Measurements from ENCODE around the gene PSMA7.
"Not testable (repeated sequence)": the region's sequence is repeated elsewhere in the genome, so short reads cannot be mapped to it uniquely, and the experiment has no call there.

Gene PSMA7

DNA sequence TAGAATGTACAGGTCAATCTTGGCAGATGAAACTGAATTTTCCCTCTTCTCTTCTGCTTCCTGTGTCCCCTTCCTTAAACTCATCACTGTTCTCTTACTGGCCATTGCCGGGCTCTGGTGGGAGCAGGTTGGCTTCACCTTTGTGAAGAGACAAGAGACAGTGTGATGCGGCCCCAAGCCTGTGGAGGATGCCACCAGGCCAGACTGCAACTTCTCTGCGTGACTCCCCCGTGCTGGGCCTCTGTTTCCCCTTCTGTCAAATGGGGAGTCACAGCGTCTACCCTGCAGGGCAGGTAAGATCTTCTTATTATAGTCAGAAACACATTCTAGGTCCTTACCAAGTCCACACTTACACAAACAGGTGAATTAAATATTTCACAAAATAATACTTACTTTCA, 22.8 kb downstream of the PSMA7 start:
- Mint-ChIP-seq H3K4me3 (no peak overlapping the region), H3K9me3 (no peaks in the 10 kb centered on the region)
- intact Hi-C loops (cut with micrococcal nuclease), result no loop called here

GRCh38 chr20:62119591-62120364, 23.4 kb downstream of the PSMA7 start:
- Mint-ChIP-seq H3K4me1 (ENCODE audit: low read depth) (peaks cover 22% of the 10 kb centered on the region), H3K27me3 (peaks cover 28% of the 10 kb centered on the region), H3K4me3 (no peak overlapping the region), H3K27ac (no peak overlapping the region), H3K36me3 (ENCODE audit: low read depth) (peaks cover 9% of the 10 kb centered on the region), H3K9me3 (no peaks in the 10 kb centered on the region)
- intact Hi-C loops (cut with micrococcal nuclease), result no loop called here

More for the DNA sequence above, 22.8 kb downstream of the PSMA7 start:
- Mint-ChIP-seq H3K4me1 (ENCODE audit: low read depth) (peaks cover 28% of the 10 kb centered on the region), H3K27ac (peak overlapping the region; percentile 93), H3K27me3 (peaks cover 23% of the 10 kb centered on the region), H3K36me3 (ENCODE audit: low read depth) (peaks cover 14% of the 10 kb centered on the region)

- Mint-ChIP-seq H3K4me3 (no peak overlapping the region), H3K27me3 (peaks cover 32% of the 10 kb centered on the region), H3K27ac (no peak overlapping the region), H3K9me3 (peaks cover 3% of the 10 kb centered on the region), H3K36me3 (ENCODE audit: low read depth) (peaks cover 2% of the 10 kb centered on the region), H3K4me1 (ENCODE audit: low read depth) (peaks cover 16% of the 10 kb centered on the region)
- intact Hi-C loops (cut with micrococcal nuclease), result no loop called here
Observed at GRCh38 chr20:62119115-62119514, 24.1 kb downstream of the PSMA7 start.

- intact Hi-C loops (cut with micrococcal nuclease), result no loop called here
- Mint-ChIP-seq H3K4me1 (ENCODE audit: low read depth) (peaks cover 8% of the 10 kb centered on the region), H3K27me3 (peaks cover 34% of the 10 kb centered on the region), H3K9me3 (peaks cover 11% of the 10 kb centered on the region), H3K4me3 (no peak overlapping the region), H3K27ac (no peak overlapping the region), H3K36me3 (ENCODE audit: low read depth) (no peaks in the 10 kb centered on the region)
Observed at GRCh38 chr20:62118113-62119043, 24.8 kb downstream of the PSMA7 start.

DNA sequence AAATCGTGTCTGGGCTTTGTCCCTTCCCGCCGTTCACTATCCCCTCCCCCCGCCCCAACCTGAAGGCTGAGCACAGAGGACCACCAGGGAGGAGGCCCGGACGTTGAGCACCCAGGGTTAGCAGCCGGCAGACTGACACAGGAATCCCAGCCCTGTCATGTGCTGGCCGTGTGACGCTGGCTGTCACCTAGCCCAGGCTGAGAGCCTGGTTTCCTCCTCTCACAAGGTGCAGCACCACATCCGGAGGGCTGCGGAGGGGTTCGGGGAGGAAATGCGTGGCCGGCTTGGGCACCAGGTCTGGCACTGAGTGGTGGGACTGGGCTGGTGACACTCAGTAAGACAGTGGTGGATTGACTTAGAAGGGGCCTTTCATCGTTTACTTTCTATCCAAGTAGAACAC, 25.5 kb downstream of the PSMA7 start:
- intact Hi-C loops (cut with micrococcal nuclease), result no loop called here
- Mint-ChIP-seq H3K36me3 (ENCODE audit: low read depth) (no peaks in the 10 kb centered on the region), H3K9me3 (peaks cover 18% of the 10 kb centered on the region), H3K4me3 (no peak overlapping the region), H3K4me1 (ENCODE audit: low read depth) (peaks cover 6% of the 10 kb centered on the region), H3K27me3 (peaks cover 34% of the 10 kb centered on the region), H3K27ac (no peak overlapping the region)

GRCh38 chr20:62117362-62117646, 25.9 kb downstream of the PSMA7 start:
- Mint-ChIP-seq H3K4me3 (no peak overlapping the region), H3K4me1 (ENCODE audit: low read depth) (peaks cover 6% of the 10 kb centered on the region), H3K27me3 (peaks cover 35% of the 10 kb centered on the region), H3K36me3 (ENCODE audit: low read depth) (no peaks in the 10 kb centered on the region), H3K27ac (no peak overlapping the region), H3K9me3 (peaks cover 21% of the 10 kb centered on the region)
- intact Hi-C loops (cut with micrococcal nuclease), result no loop called here

- Mint-ChIP-seq H3K9me3 (peaks cover 27% of the 10 kb centered on the region), H3K36me3 (ENCODE audit: low read depth) (no peaks in the 10 kb centered on the region), H3K27ac (no peak overlapping the region), H3K4me1 (ENCODE audit: low read depth) (peaks cover 6% of the 10 kb centered on the region), H3K4me3 (no peak overlapping the region), H3K27me3 (peaks cover 36% of the 10 kb centered on the region)
- intact Hi-C loops (cut with micrococcal nuclease), result no loop called here
Observed at GRCh38 chr20:62116558-62117361, 26.4 kb downstream of the PSMA7 start.

DNA sequence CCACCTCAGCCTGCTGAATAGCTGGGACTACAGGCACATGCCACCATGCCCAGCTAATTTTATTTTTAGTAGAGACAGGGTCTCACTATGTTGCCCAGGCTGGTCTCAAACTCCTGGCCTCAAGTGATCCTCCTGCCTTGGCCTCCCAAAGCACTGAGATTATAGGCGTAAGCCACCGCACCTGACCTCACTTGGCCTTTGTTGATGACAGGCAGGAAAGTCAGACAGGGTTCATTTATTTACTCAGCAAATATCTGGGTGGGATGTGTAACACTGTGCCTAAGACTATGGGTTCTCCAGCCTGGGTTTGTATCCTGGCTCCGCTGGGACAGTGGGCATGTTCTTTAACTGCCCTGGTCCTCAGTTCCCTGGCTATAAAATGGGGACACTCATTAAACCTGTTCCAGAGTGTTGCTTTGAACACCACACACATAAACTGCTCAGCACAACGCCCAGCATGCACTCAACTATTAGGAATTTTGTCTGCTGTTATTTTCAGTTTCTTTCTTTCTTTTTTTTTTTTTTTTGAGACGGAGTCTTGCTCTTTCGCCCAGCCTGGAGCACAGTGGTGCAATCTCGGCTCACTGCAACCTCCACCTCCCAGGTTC, 27.3 kb downstream of the PSMA7 start:
- peaks cover 34% of the 10 kb centered on the region for H3K9me3 Mint-ChIP-seq
- H3K4me1 Mint-ChIP-seq (ENCODE audit: low read depth); H3K36me3 Mint-ChIP-seq (ENCODE audit: low read depth); intact Hi-C loops (cut with micrococcal nuclease); H3K27ac Mint-ChIP-seq; H3K4me3 Mint-ChIP-seq: not testable (repeated sequence)
- H3K27me3 Mint-ChIP-seq, result peaks cover 36% of the 10 kb centered on the region

GRCh38 chr20:62114894-62115293, 28.3 kb downstream of the PSMA7 start:
- Mint-ChIP-seq H3K9me3 (peaks cover 44% of the 10 kb centered on the region), H3K4me3 (no peak overlapping the region), H3K27me3 (peaks cover 36% of the 10 kb centered on the region), H3K4me1 (ENCODE audit: low read depth) (no peaks in the 10 kb centered on the region), H3K36me3 (ENCODE audit: low read depth) (no peaks in the 10 kb centered on the region), H3K27ac (no peak overlapping the region)
- intact Hi-C loops (cut with micrococcal nuclease), result no loop called here

- Mint-ChIP-seq H3K36me3 (ENCODE audit: low read depth) (no peaks in the 10 kb centered on the region), H3K4me1 (ENCODE audit: low read depth) (no peaks in the 10 kb centered on the region), H3K9me3 (peaks cover 69% of the 10 kb centered on the region), H3K4me3 (no peak overlapping the region), H3K27ac (no peak overlapping the region), H3K27me3 (peaks cover 20% of the 10 kb centered on the region)
- intact Hi-C loops (cut with micrococcal nuclease), result no loop called here
Observed at GRCh38 chr20:62112368-62112767, 30.8 kb downstream of the PSMA7 start.

- Mint-ChIP-seq H3K36me3 (ENCODE audit: low read depth) (no peaks in the 10 kb centered on the region), H3K4me1 (ENCODE audit: low read depth) (no peaks in the 10 kb centered on the region), H3K9me3 (peaks cover 81% of the 10 kb centered on the region), H3K27me3 (peaks cover 12% of the 10 kb centered on the region), H3K4me3 (no peak overlapping the region), H3K27ac (no peak overlapping the region)
- intact Hi-C loops (cut with micrococcal nuclease), result no loop called here
Observed at GRCh38 chr20:62111148-62111547, 32.0 kb downstream of the PSMA7 start.

- Mint-ChIP-seq H3K4me3 (no peak overlapping the region), H3K27me3 (peaks cover 10% of the 10 kb centered on the region), H3K27ac (no peak overlapping the region), H3K4me1 (ENCODE audit: low read depth) (peaks cover 5% of the 10 kb centered on the region), H3K9me3 (peaks cover 100% of the 10 kb centered on the region), H3K36me3 (ENCODE audit: low read depth) (no peaks in the 10 kb centered on the region)
- intact Hi-C loops (cut with micrococcal nuclease), result no loop called here
Observed at GRCh38 chr20:62105592-62105991, 37.6 kb downstream of the PSMA7 start.

DNA sequence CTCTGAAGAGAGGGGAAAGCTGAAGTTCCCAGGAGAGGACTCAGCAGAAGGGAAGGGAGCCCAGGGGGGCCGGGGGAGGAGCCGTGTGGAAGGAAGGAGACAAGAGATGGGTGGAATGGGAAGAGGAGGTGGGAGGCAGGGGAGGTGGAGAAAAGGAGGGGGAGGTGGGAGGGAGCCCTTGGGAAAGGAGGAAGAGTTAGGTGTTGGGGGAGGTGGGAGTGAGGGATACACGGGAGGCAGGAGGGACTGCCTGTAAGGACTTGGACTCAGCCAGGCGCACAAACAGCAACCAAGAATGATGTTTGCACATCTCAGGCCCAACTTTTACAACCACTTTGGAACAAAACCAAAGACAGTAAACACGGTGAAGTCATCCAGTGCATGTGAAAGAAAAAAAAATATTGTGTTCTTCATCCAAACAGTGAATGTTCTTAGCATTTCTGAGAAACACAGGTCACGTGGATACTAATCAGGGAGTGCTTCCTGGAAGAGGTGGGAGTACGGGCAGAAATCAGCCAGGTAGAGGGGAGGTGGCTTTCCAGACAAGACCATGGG, 38.3 kb downstream of the PSMA7 start:
- no peaks in the 10 kb centered on the region for H3K36me3 Mint-ChIP-seq (ENCODE audit: low read depth)
- intact Hi-C loops (cut with micrococcal nuclease), result no loop called here
- H3K4me3 Mint-ChIP-seq, result no peak overlapping the region
- H3K9me3 Mint-ChIP-seq, result peaks cover 100% of the 10 kb centered on the region
- H3K4me1 Mint-ChIP-seq (ENCODE audit: low read depth), result peaks cover 5% of the 10 kb centered on the region
- peaks cover 13% of the 10 kb centered on the region for H3K27me3 Mint-ChIP-seq
- H3K27ac Mint-ChIP-seq, result no peak overlapping the region
